K562 (cell line): ENCODE measurements around the gene DMAC1. TPM values are rescaled to one million over a fixed set of nuclear protein-coding genes. Genes with fewer than 3 reads are reported as not detected.

ENCODE experiments used
- CBX5 ChIP-seq: IDR thresholded peaks from 2 replicates; pipeline ENCODE4 v1.6.1; 2014; ENCODE audit warnings: low read depth, borderline replicate concordance
- CREB5 ChIP-seq: fragments of 250-450 bp; sonication (Bioruptor Pico); IDR thresholded peaks from 2 replicates; pipeline ENCODE4 v1.5.0; 2020; ENCODE audit warnings: mild to moderate bottlenecking
- DPF2 ChIP-seq: fragments of 450-650 bp; IDR thresholded peaks from 2 replicates; pipeline ENCODE4 v1.6.1; 2016
- E2F3 ChIP-seq: fragments of 250-450 bp; sonication (Bioruptor Pico); IDR thresholded peaks from 2 replicates; pipeline ENCODE4 v1.4.0; 2020; ENCODE audit warnings: mild to moderate bottlenecking
- MIER1 ChIP-seq: fragments of 450-650 bp; IDR thresholded peaks from 2 replicates; pipeline ENCODE4 v1.6.1; 2016; ENCODE audit warnings: antibody characterized with exemption, mild to moderate bottlenecking, low read depth
- MYBL2 ChIP-seq, 2 experiments: fragments of 450-650 bp in 1 of 2; sonication (generic) in 1 of 2; formaldehyde crosslinking in 1 of 2; IDR thresholded peaks; 2 replicates each; pipeline versions ENCODE4 v1.6.1 to v1.8.1; 2017 to 2022; ENCODE audit warnings: borderline replicate concordance in 1 of 2, inconsistent platforms in 1 of 2, low read depth in 1 of 2, mild to moderate bottlenecking in 1 of 2, missing genetic modification reagents in 1 of 2, moderate library complexity in 1 of 2
- RNF2 ChIP-seq: sonication (generic); IDR thresholded peaks from 2 replicates; pipeline ENCODE4 v1.6.1; 2016
- SLC30A9 ChIP-seq: fragments of 250-450 bp; sonication (Bioruptor Pico); IDR thresholded peaks from 2 replicates; pipeline ENCODE4 v1.8.0; 2022; ENCODE audit warnings: mild to moderate bottlenecking, moderate library complexity
- SMAD3 ChIP-seq: fragments of 450-650 bp; formaldehyde crosslinking; conservative IDR thresholded peaks from 2 replicates; pipeline ENCODE4 v1.4.0; 2020; ENCODE audit warnings: mild to moderate bottlenecking
- SRSF7 ChIP-seq: fragments of 200-400 bp; formaldehyde crosslinking; optimal IDR thresholded peaks from 2 replicates; pipeline ENCODE3; 2017; ENCODE audit warnings: mild to moderate bottlenecking, low read depth, low read length
- TAF9B ChIP-seq: fragments of 450-650 bp; IDR thresholded peaks from 2 replicates; pipeline ENCODE4 v1.6.1; 2018; ENCODE audit warnings: mild to moderate bottlenecking; ENCODE audit not compliant: partially characterized antibody
- ZFP36 ChIP-seq: fragments of 150-350 bp; IDR thresholded peaks from 2 replicates; pipeline ENCODE4 v1.6.1; 2018; ENCODE audit warnings: low read length, low read depth; ENCODE audit not compliant: partially characterized antibody
- ZNF280B ChIP-seq: fragments of 250-450 bp; sonication (Bioruptor Pico); IDR thresholded peaks from 2 replicates; pipeline ENCODE4 v1.5.1; 2021; ENCODE audit warnings: mild to moderate bottlenecking
- ZNF583 ChIP-seq: fragments of 250-450 bp; sonication (Bioruptor Pico); IDR thresholded peaks from 2 replicates; pipeline ENCODE4 v1.4.0; 2020
- ZNF589 ChIP-seq: fragments of 200-800 bp; sonication (Bioruptor generic); IDR thresholded peaks from 2 replicates; pipeline ENCODE4 v1.6.1; 2016; ENCODE audit warnings: low read depth, missing genetic modification characterization, missing compliant biosample characterization
- ZNF696 ChIP-seq: fragments of 250-450 bp; sonication (Bioruptor Pico); conservative IDR thresholded peaks from 2 replicates; pipeline ENCODE4 v1.4.0; 2020; ENCODE audit warnings: mild to moderate bottlenecking, moderate library complexity
- ZNF699 ChIP-seq: fragments of 250-450 bp; sonication (Bioruptor Pico); IDR thresholded peaks from 2 replicates; pipeline ENCODE4 v1.8.0; 2021; ENCODE audit warnings: mild to moderate bottlenecking, moderate library complexity; ENCODE audit not compliant: insufficient replicate concordance
- polyA plus RNA-seq, 8 experiments: library from polyadenylated mRNA; depleted of rRNA in 4 of 8; stranded (reverse) in 5 of 8; unstranded in 3 of 8; fragments of >200 nt; fragmentation: Nextera tagmentation in 2 of 8; fragmentation: Illumina TruSeq in 1 of 8; extraction: Ambion mirVana in 2 of 8; extraction: Trizol in 1 of 8; gene quantifications; 2 replicates each; pipeline versions ENCODE4 v1.2.1 to v1.2.3, GENCODE V29; 2011 to 2014; ENCODE audit warnings: inconsistent platforms in 1 of 8, missing spikeins in 1 of 8
- total RNA-seq, 7 experiments: library from RNA; depleted of rRNA in 6 of 7; stranded (reverse); fragments of >200 nt in 6 of 7; fragmentation: Illumina TruSeq in 2 of 7; extraction: Trizol in 2 of 7; gene quantifications; 2 replicates each; pipeline versions ENCODE4 v1.2.1 to v1.2.3, GENCODE V29; 2011 to 2021; ENCODE audit warnings: low replicate concordance in 1 of 7
- TF ChIP-seq, protein P1 (sequence below): fragments of 250-450 bp; sonication (Bioruptor Pico); IDR thresholded peaks from 2 replicates; pipeline ENCODE4 v1.8.0; 2022; ENCODE audit warnings: moderate library complexity, mild to moderate bottlenecking, inconsistent platforms
- TF ChIP-seq, protein P2 (sequence below): fragments of 250-450 bp; sonication (Bioruptor Pico); IDR thresholded peaks from 2 replicates; pipeline ENCODE4 v1.4.0; 2020

The DMAC1 gene
- total and polyA plus RNA-seq, 9 of the 15 experiments (the other 6 are each of a cell fraction or from before 2014, with no cell fraction given) = 15.9 to 94.4 (median 38.4) TPM

DNA sequence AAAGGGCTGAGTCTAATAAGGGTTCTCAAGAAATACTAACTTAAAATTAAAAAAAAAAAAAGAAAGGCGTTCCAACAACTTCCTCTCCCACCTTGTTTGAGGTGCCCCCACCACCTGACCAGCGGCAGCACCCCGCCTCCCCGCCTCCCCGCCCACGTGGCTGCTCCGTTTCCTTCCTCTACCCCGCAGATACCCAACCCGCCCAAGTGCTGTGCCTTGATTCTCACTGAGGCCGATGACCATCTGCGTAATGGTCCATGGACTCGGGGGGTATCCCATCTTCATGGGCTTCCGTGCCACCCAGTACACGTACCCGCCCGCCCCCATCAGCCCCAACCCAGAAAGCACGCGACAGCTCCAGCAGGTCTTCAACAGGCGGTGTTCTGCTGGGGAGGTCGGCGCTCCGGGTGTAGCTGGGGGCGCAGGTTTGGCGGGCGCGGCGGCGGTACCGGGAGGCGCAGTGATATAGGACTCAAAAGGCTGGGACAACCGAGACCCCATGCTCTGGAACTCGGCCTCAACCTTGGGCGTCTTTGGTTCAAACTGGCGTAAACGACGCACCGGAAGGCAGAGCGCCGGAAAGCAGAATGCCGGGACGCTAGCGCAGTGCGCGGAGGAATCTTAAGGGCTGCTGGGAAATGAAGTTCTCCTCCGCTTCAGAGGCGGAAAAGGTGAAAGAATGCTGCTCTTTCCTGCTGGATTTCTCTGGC lies at the start of gene DMAC1 (continued):
- TF ChIP-seq, protein P1, sequence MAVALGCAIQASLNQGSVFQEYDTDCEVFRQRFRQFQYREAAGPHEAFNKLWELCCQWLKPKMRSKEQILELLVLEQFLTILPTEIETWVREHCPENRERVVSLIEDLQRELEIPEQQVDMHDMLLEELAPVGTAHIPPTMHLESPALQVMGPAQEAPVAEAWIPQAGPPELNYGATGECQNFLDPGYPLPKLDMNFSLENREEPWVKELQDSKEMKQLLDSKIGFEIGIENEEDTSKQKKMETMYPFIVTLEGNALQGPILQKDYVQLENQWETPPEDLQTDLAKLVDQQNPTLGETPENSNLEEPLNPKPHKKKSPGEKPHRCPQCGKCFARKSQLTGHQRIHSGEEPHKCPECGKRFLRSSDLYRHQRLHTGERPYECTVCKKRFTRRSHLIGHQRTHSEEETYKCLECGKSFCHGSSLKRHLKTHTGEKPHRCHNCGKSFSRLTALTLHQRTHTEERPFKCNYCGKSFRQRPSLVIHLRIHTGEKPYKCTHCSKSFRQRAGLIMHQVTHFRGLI (CRISPR knock-in tag) = no peak
- TF ChIP-seq ZNF699 (CRISPR knock-in tag) = no peak
- TF ChIP-seq CREB5 (CRISPR knock-in tag) = no peak
- TF ChIP-seq TAF9B = no peak
- no peak for TF ChIP-seq SRSF7
- TF ChIP-seq SMAD3 = no peak
- TF ChIP-seq RNF2 = no peak
- no peak for TF ChIP-seq ZNF696 (CRISPR knock-in tag)
- no peak for TF ChIP-seq CBX5
- TF ChIP-seq, protein P2, sequence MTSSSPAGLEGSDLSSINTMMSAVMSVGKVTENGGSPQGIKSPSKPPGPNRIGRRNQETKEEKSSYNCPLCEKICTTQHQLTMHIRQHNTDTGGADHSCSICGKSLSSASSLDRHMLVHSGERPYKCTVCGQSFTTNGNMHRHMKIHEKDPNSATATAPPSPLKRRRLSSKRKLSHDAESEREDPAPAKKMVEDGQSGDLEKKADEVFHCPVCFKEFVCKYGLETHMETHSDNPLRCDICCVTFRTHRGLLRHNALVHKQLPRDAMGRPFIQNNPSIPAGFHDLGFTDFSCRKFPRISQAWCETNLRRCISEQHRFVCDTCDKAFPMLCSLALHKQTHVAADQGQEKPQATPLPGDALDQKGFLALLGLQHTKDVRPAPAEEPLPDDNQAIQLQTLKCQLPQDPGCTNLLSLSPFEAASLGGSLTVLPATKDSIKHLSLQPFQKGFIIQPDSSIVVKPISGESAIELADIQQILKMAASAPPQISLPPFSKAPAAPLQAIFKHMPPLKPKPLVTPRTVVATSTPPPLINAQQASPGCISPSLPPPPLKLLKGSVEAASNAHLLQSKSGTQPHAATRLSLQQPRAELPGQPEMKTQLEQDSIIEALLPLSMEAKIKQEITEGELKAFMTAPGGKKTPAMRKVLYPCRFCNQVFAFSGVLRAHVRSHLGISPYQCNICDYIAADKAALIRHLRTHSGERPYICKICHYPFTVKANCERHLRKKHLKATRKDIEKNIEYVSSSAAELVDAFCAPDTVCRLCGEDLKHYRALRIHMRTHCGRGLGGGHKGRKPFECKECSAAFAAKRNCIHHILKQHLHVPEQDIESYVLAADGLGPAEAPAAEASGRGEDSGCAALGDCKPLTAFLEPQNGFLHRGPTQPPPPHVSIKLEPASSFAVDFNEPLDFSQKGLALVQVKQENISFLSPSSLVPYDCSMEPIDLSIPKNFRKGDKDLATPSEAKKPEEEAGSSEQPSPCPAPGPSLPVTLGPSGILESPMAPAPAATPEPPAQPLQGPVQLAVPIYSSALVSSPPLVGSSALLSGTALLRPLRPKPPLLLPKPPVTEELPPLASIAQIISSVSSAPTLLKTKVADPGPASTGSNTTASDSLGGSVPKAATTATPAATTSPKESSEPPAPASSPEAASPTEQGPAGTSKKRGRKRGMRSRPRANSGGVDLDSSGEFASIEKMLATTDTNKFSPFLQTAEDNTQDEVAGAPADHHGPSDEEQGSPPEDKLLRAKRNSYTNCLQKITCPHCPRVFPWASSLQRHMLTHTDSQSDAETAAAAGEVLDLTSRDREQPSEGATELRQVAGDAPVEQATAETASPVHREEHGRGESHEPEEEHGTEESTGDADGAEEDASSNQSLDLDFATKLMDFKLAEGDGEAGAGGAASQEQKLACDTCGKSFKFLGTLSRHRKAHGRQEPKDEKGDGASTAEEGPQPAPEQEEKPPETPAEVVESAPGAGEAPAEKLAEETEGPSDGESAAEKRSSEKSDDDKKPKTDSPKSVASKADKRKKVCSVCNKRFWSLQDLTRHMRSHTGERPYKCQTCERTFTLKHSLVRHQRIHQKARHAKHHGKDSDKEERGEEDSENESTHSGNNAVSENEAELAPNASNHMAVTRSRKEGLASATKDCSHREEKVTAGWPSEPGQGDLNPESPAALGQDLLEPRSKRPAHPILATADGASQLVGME (CRISPR knock-in tag) = no peak
- TF ChIP-seq MIER1 = no peak
- TF ChIP-seq MYBL2 (IDR thresholded peaks at IDR 0.05; ENCODE audit: low read depth) = no peak
- no peak for TF ChIP-seq MYBL2 (CRISPR knock-in tag; IDR thresholded peaks at IDR 0.05; ENCODE audit: borderline replicate concordance)
- TF ChIP-seq ZNF589 (CRISPR knock-in tag) = no peak
- no peak for TF ChIP-seq SLC30A9 (CRISPR knock-in tag)
- no peak for TF ChIP-seq ZFP36
- TF ChIP-seq E2F3 (CRISPR knock-in tag) = no peak
- TF ChIP-seq ZNF583 = no peak
- no peak for TF ChIP-seq ZNF280B
- no peak for TF ChIP-seq DPF2
